NK-92 treated with Interleukin-12 subunit alpha and Interleukin-12 subunit beta, amount 100 ng/mL, for 24 hours (cell line): ENCODE results near the gene TYR.
"Not testable (repeated sequence)": the region's sequence is repeated elsewhere in the genome, so short reads cannot be mapped to it uniquely, and the experiment has no call there.

ENCODE experiments used
- DNase-seq: peaks from one replicate; lab custom pipeline; 2025; lab: John Stamatoyannopoulos, UW

The TYR gene

DNA sequence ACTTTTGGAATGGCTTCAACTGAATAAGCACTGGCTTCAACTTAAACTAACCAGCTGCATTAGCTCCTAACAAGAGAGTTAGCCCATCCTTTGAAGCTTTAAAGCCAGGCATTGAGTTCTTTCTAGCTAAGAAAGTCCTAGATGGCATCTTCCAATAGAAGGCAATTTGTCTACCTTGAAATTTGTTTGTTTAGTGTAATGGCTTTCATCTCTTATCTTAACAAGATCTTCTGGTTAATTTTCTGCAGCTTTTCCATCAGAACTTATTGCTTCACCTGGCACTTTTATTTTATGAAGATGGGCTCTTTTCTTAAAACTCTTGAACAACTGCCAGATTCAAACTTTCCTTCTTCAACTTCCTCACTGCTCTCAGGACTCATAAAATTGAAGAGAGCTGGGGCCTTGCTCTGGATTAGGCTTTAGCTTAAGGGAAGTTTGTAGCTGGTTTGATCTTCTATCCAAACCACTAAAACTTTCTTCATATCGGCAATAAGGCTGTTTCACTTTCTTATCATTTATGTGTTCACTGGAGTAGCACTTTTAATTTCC is 94.9 kb downstream of the TYR start:
- not testable (repeated sequence) for DNase-seq

DNA sequence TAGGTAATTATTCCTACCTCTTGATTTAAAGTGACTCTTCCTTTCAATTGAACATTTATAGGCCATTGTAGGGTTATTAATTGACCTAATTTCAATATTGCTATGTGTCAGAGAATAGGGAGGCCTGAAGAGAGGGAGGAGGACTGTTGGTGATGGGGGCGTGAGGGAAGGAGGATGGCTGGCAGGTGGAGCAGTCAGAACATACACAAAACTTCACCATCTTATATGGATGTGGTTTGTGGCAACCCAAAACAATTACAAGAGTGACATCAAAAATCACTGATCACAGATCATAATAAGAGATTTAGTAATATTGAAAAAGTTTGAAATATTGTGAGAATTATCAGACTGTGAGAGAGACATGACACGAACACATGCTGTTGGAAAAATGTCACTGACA is 95.5 kb downstream of the TYR start:
- not testable (repeated sequence) for DNase-seq

DNA sequence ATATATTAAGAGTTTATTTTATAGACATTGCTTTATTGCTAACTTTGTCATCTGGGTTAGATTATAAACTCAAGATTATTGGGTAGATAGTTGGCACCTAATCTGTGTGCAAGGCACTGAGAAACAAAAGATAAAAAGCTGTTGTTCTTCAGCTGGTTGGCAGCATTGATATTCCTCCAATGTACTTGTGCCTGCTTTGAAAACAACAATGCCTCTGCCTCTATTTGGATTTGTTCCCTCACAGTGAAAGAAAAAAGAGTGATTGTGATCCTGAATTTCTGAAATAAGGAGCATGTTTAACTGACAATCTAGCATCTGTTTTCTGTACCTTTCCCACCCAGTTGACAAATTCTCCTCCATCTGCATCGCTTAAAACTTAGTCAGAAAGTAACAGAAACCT is 98.3 kb downstream of the TYR start:
- no peak for DNase-seq

DNA sequence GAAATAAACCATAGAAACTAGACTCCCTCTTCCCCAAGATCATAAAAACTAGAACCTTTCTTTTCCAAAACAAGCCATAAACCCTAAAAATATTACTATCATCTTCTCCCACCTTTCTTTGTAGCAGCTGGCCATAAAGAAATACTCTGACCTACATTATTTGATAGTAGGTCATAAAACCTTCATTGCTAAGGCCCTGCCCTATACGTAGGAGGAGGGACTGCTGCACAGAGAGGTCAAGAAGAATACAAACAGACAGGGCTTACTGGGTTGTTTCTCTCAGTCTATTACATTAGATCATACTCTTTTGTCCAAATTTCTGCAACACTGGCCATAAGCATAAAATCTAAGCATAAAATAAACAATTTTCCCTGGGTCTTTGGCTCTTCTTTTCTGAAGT is 101.5 kb downstream of the TYR start:
- no peak for DNase-seq

DNA sequence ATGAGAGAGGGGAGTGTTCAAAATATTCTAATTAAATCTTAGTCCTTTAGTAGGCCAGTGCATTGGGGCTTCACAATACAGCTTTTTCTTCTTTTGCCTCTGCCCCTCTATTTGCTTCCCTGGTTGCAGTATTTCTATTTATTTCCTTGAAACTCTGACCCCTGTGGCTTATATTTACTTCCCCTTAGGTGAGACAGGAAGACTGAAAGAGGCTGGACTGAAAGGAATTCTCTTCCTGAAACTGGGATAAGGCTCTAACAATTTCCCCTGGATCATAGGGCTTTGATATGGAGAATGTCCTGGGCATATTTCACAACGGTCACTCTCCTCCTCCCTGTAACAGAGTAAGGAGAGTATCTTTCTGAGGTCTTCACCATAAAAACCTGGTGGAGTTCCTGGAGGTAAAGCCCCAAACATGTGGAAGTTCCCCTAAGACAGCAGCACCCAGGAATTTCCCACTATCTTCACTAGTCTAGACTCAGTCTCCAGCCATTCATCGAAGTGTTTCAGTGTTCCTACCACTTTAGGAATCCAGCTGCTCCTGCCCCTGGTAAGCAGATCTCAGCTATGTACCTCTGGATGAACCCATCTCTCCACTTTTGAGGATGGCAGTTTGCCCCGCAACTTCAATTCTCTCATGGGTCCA is 103.5 kb downstream of the TYR start:
- DNase-seq: not testable (repeated sequence)

DNA sequence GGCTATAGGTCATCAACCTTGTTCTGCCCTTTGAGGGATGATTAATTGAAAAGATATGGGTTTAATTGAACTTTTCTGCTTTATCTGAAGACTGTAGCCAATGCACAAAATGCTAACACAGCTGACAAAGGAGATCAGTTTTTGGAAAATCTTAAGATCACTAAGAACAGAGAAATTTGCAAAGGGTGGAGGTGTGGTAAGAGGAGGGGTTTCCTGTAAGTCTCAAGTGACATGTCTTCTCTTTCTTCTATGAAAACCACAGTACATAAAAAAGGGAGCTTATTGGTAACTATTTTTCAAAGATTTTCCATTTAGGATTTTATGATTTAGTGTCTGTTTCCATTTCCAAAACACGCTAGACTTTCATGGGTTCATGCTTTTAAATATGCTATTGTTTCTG is 108.9 kb downstream of the TYR start:
- not testable (repeated sequence) for DNase-seq

DNA sequence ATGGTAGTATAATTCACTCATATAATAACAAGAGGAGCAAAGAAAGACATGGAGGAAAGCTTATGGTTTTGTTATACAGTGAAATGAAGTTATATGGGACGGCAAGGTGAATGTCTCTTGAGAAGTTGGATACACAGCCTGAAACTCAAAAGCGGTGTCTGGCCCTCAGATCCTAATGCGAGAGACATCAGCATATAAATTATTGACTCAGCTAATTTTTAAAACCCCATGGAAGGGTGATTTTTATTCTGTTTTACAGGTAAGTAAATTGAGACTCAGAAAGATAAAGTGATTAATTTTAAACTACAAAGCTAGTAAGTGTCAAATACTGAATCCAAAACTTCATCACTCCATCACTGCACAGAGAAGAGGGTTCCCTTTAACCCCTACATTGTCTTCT is 110.3 kb downstream of the TYR start:
- DNase-seq: not testable (repeated sequence)

DNA sequence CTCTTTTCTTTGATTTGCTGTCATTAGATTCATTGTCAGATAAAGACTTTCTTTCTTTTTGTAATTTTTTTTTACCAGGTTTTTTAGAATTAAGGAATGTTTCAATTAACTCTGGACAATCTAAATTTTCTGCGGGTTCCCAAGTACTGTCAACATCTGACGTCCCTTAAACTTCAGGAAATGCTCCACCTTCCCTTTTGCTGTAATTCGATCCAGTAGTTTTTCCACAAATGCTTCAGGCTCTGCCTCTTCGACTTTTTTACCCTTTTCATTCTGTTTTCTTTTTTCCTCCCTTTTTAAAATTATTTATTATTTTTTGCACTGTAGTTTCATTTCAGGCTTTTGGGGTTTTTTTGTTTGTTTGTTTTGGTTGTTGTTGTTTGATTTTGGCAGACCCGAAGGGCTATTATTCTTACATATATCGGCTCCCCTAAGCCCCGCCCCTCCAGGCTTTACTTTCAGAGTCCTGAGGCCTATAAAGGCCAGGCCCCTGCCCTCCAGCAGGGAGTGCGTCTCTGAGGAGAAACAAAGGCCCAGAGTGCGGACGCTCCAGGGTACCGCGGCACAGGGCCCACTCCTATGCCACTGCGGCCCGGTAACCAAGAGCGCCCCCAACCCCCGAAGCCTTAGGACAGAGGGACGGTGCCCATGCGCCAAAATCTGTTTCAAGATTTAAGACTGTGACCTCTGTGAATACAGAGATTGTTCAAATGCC is 116.4 kb downstream of the TYR start:
- DNase-seq: no peak

DNA sequence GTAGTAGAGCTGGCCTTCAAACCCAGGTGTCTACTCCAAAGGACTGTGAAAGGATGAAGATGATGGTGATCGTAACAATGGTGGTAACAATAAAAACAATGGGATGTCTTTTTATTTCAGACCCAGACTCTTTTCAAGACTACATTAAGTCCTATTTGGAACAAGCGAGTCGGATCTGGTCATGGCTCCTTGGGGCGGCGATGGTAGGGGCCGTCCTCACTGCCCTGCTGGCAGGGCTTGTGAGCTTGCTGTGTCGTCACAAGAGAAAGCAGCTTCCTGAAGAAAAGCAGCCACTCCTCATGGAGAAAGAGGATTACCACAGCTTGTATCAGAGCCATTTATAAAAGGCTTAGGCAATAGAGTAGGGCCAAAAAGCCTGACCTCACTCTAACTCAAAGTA is 117.3 kb downstream of the TYR start:
- not testable (repeated sequence) for DNase-seq

DNA sequence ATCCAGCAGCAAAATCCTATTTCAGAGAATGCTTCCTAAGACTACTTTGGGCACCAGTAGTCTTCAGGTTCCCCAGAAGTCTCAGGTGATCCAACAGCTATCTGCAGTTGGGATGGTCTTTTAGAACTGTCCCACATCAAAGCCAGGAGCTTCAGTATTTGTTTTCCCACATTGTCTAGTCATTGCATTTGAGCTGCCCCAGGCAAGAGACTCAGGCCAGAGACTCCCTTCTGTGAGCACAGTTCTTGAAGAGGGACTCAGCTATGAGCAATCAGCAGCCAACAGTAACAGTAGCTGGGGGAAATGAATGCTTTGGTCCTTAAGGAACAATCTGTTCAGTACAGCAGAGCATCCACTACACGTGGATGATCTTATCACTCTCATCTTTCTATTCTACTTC is 125.4 kb downstream of the TYR start:
- not testable (repeated sequence) for DNase-seq

DNA sequence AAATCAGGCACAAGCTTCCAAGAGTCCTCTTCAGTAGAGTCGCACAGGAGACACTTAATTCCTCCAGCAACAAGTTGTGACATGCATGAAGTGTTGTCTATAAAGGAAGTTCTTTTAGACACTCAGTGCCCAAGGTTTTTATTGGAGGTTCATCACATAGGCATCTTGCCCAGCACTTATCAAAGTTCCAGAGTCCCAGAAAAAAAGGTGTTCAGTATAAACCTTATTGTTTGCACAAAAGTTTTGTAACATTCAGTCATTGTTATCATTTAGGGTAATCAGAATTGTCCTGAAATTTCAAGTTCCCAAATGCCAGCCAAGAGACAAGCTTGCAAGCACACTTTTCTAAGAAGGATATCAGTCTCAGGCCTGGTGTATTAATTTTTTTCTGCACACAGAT is 130.6 kb downstream of the TYR start:
- DNase-seq: not testable (repeated sequence)

DNA sequence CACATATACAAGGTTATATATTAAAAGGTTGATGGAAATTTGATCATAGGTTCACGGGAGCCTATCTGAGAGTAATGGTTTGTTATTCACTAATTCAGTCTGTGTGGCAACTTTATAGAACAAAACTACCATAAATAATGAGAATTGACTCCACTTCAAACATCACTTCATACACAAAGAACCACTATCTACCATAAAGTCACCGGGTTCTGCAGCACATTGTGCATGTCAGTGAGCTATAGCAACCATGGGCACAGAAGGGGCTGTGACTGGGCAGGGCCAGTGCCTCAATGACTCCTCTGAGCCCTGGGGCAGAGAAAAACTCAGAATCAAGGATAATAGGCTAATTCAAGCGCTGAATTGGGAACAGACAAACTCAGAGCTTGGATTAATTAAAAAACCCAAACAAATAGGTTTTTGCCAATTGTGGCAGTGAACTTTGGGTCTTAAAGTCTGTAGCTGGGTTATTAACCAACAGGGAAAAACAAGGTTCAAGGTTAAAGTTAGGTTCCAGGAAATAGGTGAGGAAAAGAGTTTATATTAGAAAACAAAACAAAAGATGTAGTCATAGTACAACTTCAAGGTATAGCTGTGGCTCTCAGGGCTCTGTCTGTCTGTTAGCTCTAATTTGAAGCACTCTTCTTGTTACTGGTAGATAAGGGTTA is 131.8 kb downstream of the TYR start:
- DNase-seq: not testable (repeated sequence)

DNA sequence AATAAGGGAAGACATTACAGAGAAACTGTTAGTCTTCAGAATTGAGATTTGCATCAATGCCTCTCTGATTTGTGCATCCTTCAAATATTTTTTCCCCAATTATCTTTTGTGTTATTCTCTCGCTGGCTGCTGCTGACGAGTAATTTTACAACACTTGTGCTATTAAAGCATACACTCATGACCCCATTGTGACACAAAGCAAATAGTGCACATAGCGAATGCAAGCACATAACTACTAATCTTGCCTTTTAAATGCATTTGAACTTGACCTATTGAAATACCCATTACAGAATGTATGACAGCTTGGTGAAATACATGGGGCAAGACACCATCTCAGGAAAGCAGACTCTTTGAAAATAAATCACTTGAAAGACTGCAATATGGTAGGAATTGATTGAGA is 132.9 kb downstream of the TYR start:
- not testable (repeated sequence) for DNase-seq

DNA sequence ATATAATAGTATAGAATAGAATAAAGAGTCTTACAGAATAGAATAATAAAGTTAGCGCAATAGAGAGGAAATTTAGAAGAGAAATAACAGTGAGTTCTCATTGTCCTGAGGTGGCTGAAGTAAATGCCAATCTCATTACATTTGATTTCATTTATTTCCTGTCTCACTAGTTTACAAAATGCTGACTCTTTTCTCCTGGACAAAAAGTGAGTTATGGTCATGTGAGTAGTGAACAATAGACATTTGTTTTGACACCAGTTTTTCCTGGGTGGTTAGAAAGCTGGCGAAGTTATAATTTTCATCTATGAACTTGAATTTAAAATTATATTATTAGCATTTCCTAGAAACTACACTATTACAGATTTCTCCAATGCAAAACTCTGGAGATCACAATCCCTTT is 143.7 kb downstream of the TYR start:
- DNase-seq: no peak

DNA sequence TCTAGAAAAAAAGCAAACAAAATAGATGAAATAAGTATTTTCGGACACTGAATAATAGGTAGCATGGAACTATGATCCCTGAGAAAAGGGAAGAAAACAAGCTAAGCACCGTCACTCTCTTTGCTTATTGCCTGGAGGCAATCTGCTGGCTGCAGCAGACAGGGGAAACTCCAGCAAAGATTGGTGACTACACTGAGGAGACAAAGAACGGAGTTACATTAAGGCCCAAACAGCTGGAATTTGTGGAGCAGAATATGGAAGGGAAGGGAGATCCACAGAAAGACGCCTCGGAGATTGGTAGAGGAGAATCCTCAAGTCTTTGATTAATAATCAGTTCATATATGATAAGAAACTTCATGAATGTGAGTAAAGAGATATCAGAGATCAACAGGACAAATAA is 150.2 kb downstream of the TYR start:
- DNase-seq: no peak

DNA sequence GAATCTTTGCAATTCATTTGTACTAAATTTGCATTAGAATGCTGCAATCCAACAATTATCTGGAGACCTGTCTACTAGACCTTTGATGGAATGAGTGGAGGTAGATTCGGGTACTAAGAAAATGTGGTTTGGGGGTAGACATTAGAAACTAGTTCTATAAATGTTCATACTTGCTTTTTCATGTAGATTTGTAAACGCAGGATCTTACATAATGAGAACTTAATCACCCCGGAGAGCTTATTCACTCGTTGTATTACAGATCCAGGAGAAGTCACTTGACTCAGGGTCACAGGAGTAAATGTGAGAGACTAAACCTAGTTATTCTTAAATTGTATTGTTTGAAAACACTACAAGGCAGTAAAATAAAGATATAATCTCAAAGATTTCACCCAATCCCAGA is 154.3 kb downstream of the TYR start:
- not testable (repeated sequence) for DNase-seq

DNA sequence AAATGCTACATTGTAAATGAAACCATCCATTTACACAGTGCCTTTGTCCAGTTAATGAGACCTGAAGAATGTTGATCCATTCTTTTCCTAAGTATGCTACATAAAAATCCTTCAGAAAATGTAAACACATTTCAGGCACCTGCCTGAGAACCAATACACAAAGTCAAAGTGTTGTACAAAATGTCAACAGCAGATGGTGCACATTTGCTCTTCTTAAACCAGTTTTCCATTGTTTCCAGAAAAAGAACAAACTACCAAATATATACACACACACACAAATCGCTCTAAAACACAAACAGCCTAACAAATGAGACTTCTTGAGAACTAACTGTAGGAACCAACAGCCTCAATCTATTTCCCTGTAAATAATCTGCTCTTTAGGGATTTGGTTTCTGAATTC is 156.0 kb downstream of the TYR start:
- DNase-seq: not testable (repeated sequence)

DNA sequence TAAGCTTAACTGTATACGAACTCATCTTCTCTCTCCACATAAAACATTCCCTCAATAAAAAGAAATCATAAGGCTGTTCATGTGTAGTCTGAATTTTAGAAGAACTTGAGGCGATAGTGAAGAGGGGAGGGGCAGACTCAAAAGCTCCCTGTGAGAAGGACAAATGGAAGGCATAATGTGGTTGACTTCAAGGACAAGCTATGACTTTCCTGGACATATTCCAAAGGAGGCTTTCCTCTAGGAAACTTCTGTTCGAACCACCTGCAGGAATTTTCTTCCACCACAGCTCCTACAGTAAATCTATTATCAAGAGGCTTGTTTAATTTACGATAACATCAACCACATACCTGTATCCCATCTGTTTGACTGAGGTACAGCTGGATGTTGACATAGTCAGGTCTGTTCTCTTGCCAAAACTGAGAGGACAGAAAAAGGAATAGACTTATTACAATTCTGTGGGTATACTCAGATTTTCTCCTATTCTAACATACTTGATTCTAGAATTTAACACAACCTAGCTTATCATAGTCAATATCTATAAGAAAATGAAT is 159.5 kb downstream of the TYR start:
- DNase-seq: not testable (repeated sequence)

DNA sequence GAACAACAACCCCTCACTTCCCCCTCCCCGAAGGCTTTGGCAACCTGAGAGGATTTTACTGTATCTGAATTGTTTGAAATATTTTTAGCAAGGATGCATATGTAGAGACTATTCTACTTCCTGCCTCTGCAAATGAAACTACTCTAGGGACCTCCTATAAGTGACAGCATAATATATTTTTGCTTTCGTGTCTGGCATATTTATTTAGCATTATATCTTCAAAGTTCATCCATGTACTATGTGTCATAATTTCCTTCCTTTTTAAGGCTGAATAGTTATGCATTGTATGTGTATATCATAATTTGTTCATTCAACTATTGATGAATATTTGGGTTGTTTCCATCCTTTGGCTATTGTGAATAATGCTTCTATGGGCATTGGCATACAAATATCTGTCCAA is 160.4 kb downstream of the TYR start:
- DNase-seq: not testable (repeated sequence)

DNA sequence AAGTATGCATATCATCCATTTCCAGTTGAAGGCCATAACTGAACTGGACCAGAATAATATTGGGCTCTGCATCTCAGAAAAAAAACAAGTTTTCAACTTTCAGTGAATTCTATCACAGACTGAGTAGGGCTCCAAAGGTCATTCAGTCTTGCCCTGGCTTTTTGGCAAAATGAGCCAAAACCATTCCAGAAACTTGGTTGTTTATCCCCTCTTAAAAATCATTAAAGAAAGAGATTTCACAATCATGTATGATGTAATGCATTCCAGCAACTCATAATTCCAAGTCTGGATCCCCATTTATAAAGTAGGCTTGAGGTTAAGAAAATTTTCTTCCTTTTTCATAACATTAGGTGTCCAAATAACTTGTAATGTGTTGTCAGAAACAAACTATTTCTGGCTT is 162.8 kb downstream of the TYR start:
- not testable (repeated sequence) for DNase-seq

DNA sequence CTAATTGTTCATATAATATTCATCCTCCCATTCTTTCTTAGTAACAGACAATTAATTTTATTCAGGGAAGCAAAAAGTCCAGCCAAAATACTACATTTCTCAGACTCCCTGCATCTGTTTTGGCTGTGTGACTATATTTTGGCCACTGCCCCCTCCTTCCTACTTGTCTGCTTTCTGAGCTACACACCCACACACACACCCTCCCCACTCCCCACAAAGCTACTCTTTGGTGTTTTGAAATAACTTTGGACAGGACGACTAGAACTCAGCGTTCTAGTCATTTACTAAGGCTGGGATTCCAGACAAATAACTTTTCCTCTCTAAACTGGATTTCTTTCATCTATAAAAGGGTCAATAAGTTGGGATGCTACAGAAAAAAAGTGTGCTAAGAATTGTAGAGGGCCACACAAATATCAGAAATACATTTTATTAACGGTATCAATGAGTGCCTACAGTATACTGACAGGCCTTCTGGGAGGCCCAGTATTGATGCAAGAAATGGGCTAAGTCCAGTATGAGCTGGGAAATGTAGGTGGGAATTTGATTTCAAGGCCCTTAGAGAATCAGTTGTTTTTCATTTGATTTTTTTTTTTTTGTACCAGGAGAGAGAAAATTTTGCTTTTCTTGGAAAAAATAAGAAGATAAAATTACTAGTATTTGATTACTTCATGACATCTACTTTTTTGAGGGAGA is 165.4 kb downstream of the TYR start:
- DNase-seq: not testable (repeated sequence)
